ENCODE results near the gene ADAMTS9.

ADAMTS9 gene

DNA sequence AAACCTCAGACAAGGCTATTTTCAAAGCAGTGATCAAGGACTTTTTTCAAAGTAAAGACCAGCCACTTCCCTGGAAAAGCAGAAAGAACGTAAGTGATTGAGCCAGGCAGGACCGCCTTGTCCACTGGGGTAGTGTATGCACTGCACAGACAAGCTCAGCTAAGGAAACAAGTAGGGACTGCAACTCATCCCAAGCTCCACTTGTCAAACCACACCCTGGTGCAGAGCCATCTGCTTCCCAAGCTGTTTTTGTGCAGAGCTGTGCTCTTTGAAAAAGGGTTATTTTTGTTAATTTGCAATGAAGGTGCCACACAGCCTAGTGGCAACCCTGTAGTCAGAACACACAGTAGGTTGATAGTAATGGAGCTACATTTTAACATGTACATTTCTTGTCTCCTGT, 193.3 kb downstream of the ADAMTS9 start:
- TF ChIP-seq, protein P1, sequence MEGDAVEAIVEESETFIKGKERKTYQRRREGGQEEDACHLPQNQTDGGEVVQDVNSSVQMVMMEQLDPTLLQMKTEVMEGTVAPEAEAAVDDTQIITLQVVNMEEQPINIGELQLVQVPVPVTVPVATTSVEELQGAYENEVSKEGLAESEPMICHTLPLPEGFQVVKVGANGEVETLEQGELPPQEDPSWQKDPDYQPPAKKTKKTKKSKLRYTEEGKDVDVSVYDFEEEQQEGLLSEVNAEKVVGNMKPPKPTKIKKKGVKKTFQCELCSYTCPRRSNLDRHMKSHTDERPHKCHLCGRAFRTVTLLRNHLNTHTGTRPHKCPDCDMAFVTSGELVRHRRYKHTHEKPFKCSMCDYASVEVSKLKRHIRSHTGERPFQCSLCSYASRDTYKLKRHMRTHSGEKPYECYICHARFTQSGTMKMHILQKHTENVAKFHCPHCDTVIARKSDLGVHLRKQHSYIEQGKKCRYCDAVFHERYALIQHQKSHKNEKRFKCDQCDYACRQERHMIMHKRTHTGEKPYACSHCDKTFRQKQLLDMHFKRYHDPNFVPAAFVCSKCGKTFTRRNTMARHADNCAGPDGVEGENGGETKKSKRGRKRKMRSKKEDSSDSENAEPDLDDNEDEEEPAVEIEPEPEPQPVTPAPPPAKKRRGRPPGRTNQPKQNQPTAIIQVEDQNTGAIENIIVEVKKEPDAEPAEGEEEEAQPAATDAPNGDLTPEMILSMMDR (IDR thresholded peaks at IDR 0.05; ENCODE audit: insufficient read depth, low read length): no peak
- TF ChIP-seq GABPA (IDR thresholded peaks at IDR 0.05; ENCODE audit: low read depth): no peak
- no peak for TF ChIP-seq SPI1 (IDR thresholded peaks at IDR 0.05; ENCODE audit: borderline replicate concordance, low read depth)
- no peak for TF ChIP-seq POLR2AphosphoS5 (IDR thresholded peaks at IDR 0.05; ENCODE audit: low read depth)
- TF ChIP-seq, protein P2, sequence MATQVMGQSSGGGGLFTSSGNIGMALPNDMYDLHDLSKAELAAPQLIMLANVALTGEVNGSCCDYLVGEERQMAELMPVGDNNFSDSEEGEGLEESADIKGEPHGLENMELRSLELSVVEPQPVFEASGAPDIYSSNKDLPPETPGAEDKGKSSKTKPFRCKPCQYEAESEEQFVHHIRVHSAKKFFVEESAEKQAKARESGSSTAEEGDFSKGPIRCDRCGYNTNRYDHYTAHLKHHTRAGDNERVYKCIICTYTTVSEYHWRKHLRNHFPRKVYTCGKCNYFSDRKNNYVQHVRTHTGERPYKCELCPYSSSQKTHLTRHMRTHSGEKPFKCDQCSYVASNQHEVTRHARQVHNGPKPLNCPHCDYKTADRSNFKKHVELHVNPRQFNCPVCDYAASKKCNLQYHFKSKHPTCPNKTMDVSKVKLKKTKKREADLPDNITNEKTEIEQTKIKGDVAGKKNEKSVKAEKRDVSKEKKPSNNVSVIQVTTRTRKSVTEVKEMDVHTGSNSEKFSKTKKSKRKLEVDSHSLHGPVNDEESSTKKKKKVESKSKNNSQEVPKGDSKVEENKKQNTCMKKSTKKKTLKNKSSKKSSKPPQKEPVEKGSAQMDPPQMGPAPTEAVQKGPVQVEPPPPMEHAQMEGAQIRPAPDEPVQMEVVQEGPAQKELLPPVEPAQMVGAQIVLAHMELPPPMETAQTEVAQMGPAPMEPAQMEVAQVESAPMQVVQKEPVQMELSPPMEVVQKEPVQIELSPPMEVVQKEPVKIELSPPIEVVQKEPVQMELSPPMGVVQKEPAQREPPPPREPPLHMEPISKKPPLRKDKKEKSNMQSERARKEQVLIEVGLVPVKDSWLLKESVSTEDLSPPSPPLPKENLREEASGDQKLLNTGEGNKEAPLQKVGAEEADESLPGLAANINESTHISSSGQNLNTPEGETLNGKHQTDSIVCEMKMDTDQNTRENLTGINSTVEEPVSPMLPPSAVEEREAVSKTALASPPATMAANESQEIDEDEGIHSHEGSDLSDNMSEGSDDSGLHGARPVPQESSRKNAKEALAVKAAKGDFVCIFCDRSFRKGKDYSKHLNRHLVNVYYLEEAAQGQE (IDR thresholded peaks at IDR 0.05; ENCODE audit: insufficient replicate concordance, low read depth): no peak
- no peak for DNase-seq (ENCODE audit: low read depth in 1 of 2, low spot score in 1 of 2)
- peaks cover 4% of the 10 kb centered on the region for H3K27me3 ChIP-seq (ENCODE audit: insufficient read depth, poor library complexity, severe bottlenecking)
- H3K4me3 ChIP-seq (replicated peaks; ENCODE audit: insufficient read depth, low read length): no peak overlapping the region
- H3K27ac ChIP-seq (replicated peaks): no peak overlapping the region

DNA sequence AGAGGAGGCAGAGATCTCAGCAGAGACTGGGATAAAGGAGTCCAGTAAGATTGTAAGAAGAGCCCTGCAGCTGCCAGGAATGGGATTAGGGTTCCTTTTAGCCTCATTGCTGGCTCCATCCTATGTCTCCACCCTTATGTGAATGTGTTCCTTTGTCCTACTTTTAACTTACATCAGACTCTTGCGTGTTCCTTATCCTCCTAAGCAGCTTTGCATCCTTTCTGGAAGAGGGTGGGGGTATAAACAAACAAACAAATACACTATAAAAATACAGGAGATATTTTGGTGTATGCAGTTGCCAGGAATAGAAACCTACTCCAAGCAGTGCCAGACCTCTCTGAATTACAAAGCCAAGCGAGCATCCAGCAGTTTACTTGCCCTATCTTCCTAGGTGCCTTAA, 194.7 kb downstream of the ADAMTS9 start:
- DNase-seq (ENCODE audit: low read depth in 1 of 2, low spot score in 1 of 2): no peak
- Histone ChIP-seq H3K27me3 (ENCODE audit: insufficient read depth, poor library complexity, severe bottlenecking) (peaks cover 4% of the 10 kb centered on the region), H3K27ac (replicated peaks) (no peak overlapping the region), H3K4me3 (replicated peaks; ENCODE audit: insufficient read depth, low read length) (no peak overlapping the region)
- TF ChIP-seq POLR2AphosphoS5 (IDR thresholded peaks at IDR 0.05; ENCODE audit: low read depth): no peak
- no peak for TF ChIP-seq SPI1 (IDR thresholded peaks at IDR 0.05; ENCODE audit: borderline replicate concordance, low read depth)
- TF ChIP-seq GABPA (IDR thresholded peaks at IDR 0.05; ENCODE audit: low read depth): no peak
- TF ChIP-seq, protein P2 (IDR thresholded peaks at IDR 0.05; ENCODE audit: insufficient replicate concordance, low read depth): no peak
- TF ChIP-seq, protein P1 (IDR thresholded peaks at IDR 0.05; ENCODE audit: insufficient read depth, low read length): no peak

DNA sequence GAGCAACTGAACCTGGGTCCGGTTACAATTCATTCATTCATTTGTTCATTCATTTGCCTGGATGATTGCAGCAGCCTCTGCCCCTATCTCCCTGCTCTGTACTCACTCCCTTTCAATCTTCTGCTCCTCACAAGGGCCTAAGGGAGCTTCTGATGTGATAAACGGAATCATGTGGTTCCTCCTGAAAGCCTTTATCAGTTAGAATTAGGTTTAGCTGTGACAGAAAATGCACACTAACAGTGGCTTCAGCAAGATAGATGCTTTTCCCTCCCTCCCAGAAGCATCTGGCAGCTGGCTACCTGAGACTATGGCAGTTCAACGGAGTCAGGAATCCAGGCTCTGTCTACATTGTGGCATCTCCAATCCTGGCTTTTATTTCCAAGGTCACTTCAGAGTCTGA, 196.0 kb downstream of the ADAMTS9 start:
- Histone ChIP-seq H3K27ac (replicated peaks) (no peak overlapping the region), H3K27me3 (ENCODE audit: insufficient read depth, poor library complexity, severe bottlenecking) (peaks cover 7% of the 10 kb centered on the region), H3K4me3 (replicated peaks; ENCODE audit: insufficient read depth, low read length) (no peak overlapping the region)
- no peak for DNase-seq (ENCODE audit: low read depth in 1 of 2, low spot score in 1 of 2)
- TF ChIP-seq SPI1 (IDR thresholded peaks at IDR 0.05; ENCODE audit: borderline replicate concordance, low read depth) (no peak), POLR2AphosphoS5 (IDR thresholded peaks at IDR 0.05; ENCODE audit: low read depth) (no peak), GABPA (IDR thresholded peaks at IDR 0.05; ENCODE audit: low read depth) (no peak)
- TF ChIP-seq, protein P2 (IDR thresholded peaks at IDR 0.05; ENCODE audit: insufficient replicate concordance, low read depth): no peak
- TF ChIP-seq, protein P1 (IDR thresholded peaks at IDR 0.05; ENCODE audit: insufficient read depth, low read length): no peak
